Neural crest cell (in vitro differentiated cells): ENCODE measurements around the gene ITPR1. TPM values are rescaled to one million over a fixed set of nuclear protein-coding genes. Genes with fewer than 3 reads are reported as not detected.

Source experiments
- DNase-seq: peaks from one replicate; pipeline ENCODE4 v3.0.0; 2021; ENCODE audit warnings: low read depth, mixed read lengths, low spot score
- H3K27ac Mint-ChIP-seq: one replicate; pipeline ENCODE4 v1.8.0; 2021; ENCODE audit warnings: mild to moderate bottlenecking, mixed read lengths; ENCODE audit not compliant: unreplicated experiment
- H3K27me3 Mint-ChIP-seq: 2 replicates; pipeline ENCODE4 v1.8.0; 2021; ENCODE audit warnings: low read depth, mild to moderate bottlenecking, mixed read lengths
- H3K36me3 Mint-ChIP-seq: 2 replicates; pipeline ENCODE4 v1.8.0; 2021; ENCODE audit warnings: low read depth, mild to moderate bottlenecking, mixed read lengths
- H3K4me1 Mint-ChIP-seq: 2 replicates; pipeline ENCODE4 v1.8.0; 2021; ENCODE audit warnings: mixed read lengths
- H3K4me3 Mint-ChIP-seq: one replicate; pipeline ENCODE4 v1.8.0; 2021; ENCODE audit warnings: mild to moderate bottlenecking, mixed read lengths
- H3K9me3 Mint-ChIP-seq: 2 replicates; pipeline ENCODE4 v1.8.0; 2021; ENCODE audit warnings: mixed read lengths
- CTCF ChIP-seq: fragments of 200-600 bp; sonication (generic); conservative IDR thresholded peaks from 2 replicates; pipeline ENCODE4 v1.5.0; 2021; ENCODE audit warnings: antibody characterized with exemption, mild to moderate bottlenecking
- total RNA-seq: library from RNA; stranded (reverse); gene quantifications from 2 replicates; pipeline ENCODE4 v1.2.1, GENCODE V29; 2021

The ITPR1 gene
- total RNA-seq, 1 donor from 2014 or later, result 4.8 TPM

GRCh38 chr3:4826237-4827100 lies 333.3 kb downstream of the ITPR1 start:
- H3K36me3 Mint-ChIP-seq, result no peaks in the 10 kb centered on the region
- H3K9me3 Mint-ChIP-seq, result no peaks in the 10 kb centered on the region
- DNase-seq, result no peak
- no peak overlapping the region for H3K27ac Mint-ChIP-seq
- no peak overlapping the region for H3K4me3 Mint-ChIP-seq
- no peak for TF ChIP-seq CTCF
- no peaks in the 10 kb centered on the region for H3K27me3 Mint-ChIP-seq
- H3K4me1 Mint-ChIP-seq, result peaks cover 12% of the 10 kb centered on the region

- H3K9me3 Mint-ChIP-seq, result no peaks in the 10 kb centered on the region
- no peaks in the 10 kb centered on the region for H3K36me3 Mint-ChIP-seq
- H3K4me3 Mint-ChIP-seq, result no peak overlapping the region
- H3K27me3 Mint-ChIP-seq, result no peaks in the 10 kb centered on the region
- H3K27ac Mint-ChIP-seq, result no peak overlapping the region
- no peak for TF ChIP-seq CTCF
- no peak for DNase-seq
- peaks cover 11% of the 10 kb centered on the region for H3K4me1 Mint-ChIP-seq
These were observed 334.6 kb downstream of the ITPR1 start for GRCh38 chr3:4827767-4828166.

GRCh38 chr3:4828279-4829030 lies 335.3 kb downstream of the ITPR1 start:
- Mint-ChIP-seq H3K4me1 (peaks cover 11% of the 10 kb centered on the region), H3K27me3 (no peaks in the 10 kb centered on the region)

GRCh38 chr3:4829031-4829394 lies 335.9 kb downstream of the ITPR1 start:
- peaks cover 11% of the 10 kb centered on the region for H3K4me1 Mint-ChIP-seq
- H3K4me3 Mint-ChIP-seq, result no peak overlapping the region
- no peaks in the 10 kb centered on the region for H3K9me3 Mint-ChIP-seq
- no peak for TF ChIP-seq CTCF
- no peak for DNase-seq
- H3K36me3 Mint-ChIP-seq, result no peaks in the 10 kb centered on the region
- no peak overlapping the region for H3K27ac Mint-ChIP-seq
- H3K27me3 Mint-ChIP-seq, result no peaks in the 10 kb centered on the region

More at GRCh38 chr3:4828279-4829030, 335.3 kb downstream of the ITPR1 start:
- DNase-seq, result no peak
- TF ChIP-seq CTCF, result no peak
- no peaks in the 10 kb centered on the region for H3K36me3 Mint-ChIP-seq
- no peaks in the 10 kb centered on the region for H3K9me3 Mint-ChIP-seq
- H3K27ac Mint-ChIP-seq, result no peak overlapping the region
- H3K4me3 Mint-ChIP-seq, result no peak overlapping the region

GRCh38 chr3:4830586-4830914 lies 337.4 kb downstream of the ITPR1 start:
- H3K4me1 Mint-ChIP-seq, result peaks cover 16% of the 10 kb centered on the region
- TF ChIP-seq CTCF, result no peak

More at GRCh38 chr3:4830586-4830914, 337.4 kb downstream of the ITPR1 start:
- Mint-ChIP-seq H3K27ac (no peak overlapping the region), H3K27me3 (no peaks in the 10 kb centered on the region), H3K9me3 (no peaks in the 10 kb centered on the region), H3K36me3 (no peaks in the 10 kb centered on the region), H3K4me3 (no peak overlapping the region)
- DNase-seq, result no peak
